Fibroblast of mammary gland (primary cell): Measurements from ENCODE around the gene CCNI.
"Not testable (repeated sequence)": the region's sequence is repeated elsewhere in the genome, so short reads cannot be mapped to it uniquely, and the experiment has no call there.

Experiments used
- DNase-seq: peaks from one replicate; pipeline ENCODE4 v3.0.0-alpha.2; 2010; ENCODE audit warnings: low read depth
- H3K4me3 ChIP-seq: 2 replicates; pipeline ENCODE4 v1.5.1; 2011; ENCODE audit warnings: low read depth, mild to moderate bottlenecking, low read length, moderate library complexity; ENCODE audit not compliant: control insufficient read depth
- CTCF ChIP-seq: conservative IDR thresholded peaks from 2 replicates; pipeline ENCODE4 v1.5.1; 2011; ENCODE audit warnings: low read depth, low read length, inconsistent platforms; ENCODE audit not compliant: control insufficient read depth, insufficient read depth

The CCNI gene

GRCh38 chr4:77074381-77074831, 1.4 kb downstream of the CCNI start:
- DNase-seq = no peak
- no peak for TF ChIP-seq CTCF
- H3K4me3 ChIP-seq = peak overlapping the region; percentile 90

GRCh38 chr4:77073981-77074380, 1.8 kb downstream of the CCNI start:
- DNase-seq = peak; percentile 33

GRCh38 chr4:77073106-77073809, 2.5 kb downstream of the CCNI start:
- no peak for TF ChIP-seq CTCF
- H3K4me3 ChIP-seq = peak overlapping the region; percentile 90
- DNase-seq = peak; percentile 43

More at GRCh38 chr4:77073981-77074380, 1.8 kb downstream of the CCNI start:
- TF ChIP-seq CTCF = no peak
- peak overlapping the region; percentile 90 for H3K4me3 ChIP-seq

GRCh38 chr4:77072195-77072753, 3.5 kb downstream of the CCNI start:
- TF ChIP-seq CTCF = no peak
- no peak for DNase-seq
- H3K4me3 ChIP-seq = no peak overlapping the region

- H3K4me3 ChIP-seq, DNase-seq: not testable (repeated sequence)
These were observed 6.3 kb downstream of the CCNI start for GRCh38 chr4:77069514-77069913.

- no peak for TF ChIP-seq CTCF
- H3K4me3 ChIP-seq = no peak overlapping the region
- DNase-seq = no peak
These were observed 10.4 kb downstream of the CCNI start for GRCh38 chr4:77065382-77065781.

- no peak for TF ChIP-seq CTCF
- no peak for DNase-seq
- no peak overlapping the region for H3K4me3 ChIP-seq
These were observed 12.9 kb downstream of the CCNI start for GRCh38 chr4:77062856-77063255.
